Heart left ventricle (tissue), 13 donors: ENCODE results near the gene CDH3.

Experiments
- POLR2A ChIP-seq, 2 donors: fragments of 450-650 bp; IDR thresholded peaks; one replicate each; pipeline ENCODE4 v1.6.1; 2017; ENCODE audit warnings: antibody characterized with exemption in 2 of 2, mild to moderate bottlenecking in 2 of 2, moderate library complexity in 2 of 2
- TF ChIP-seq, protein P1 (sequence below), 12 donors: fragments of 200-600 bp; sonication (generic) in 4 of 12; IDR thresholded peaks; one replicate each; pipeline versions ENCODE4 v1.5.0 to v1.8.0; 2018 to 2022; ENCODE audit warnings: antibody characterized with exemption in 12 of 12, mild to moderate bottlenecking in 5 of 12
- donor health status: ischemic (EF 13 %, LVEDD 7.1; RV severe dilation, severe dysfunction).
- donor health status: DM: no; HTN: yes; CAD: no.
- donor health status: DM: no; HTN: no; CAD: no.
- donor health status: ischemic (EF 25% LVEDD 6.9; RV normal size, moderate dysfunction).
- donor health status: ischemic (EF 25% LVEDD 5.7; RV mildly dilated, moderate dysfunction).
- donor health status: ischemic (EF 35%, LVEDD 5.7; RV mildly dilated, moderate dysfunction).
- donor health status: nonischemic (EF 11% LVEDD 7.7; RV severe dilation, severe dysfunction).
- donor health status: DM: yes; HTN: yes; CAD: no.
- donor health status: PGD.
- donor health status: ischemic (EF 29% LVEDD 5.4; RV normal size, mild dysfunction).
- donor health status: nonischemic (EF 23%, LVEDD 6.1; RV moderate dilation, normal function).

DNA sequence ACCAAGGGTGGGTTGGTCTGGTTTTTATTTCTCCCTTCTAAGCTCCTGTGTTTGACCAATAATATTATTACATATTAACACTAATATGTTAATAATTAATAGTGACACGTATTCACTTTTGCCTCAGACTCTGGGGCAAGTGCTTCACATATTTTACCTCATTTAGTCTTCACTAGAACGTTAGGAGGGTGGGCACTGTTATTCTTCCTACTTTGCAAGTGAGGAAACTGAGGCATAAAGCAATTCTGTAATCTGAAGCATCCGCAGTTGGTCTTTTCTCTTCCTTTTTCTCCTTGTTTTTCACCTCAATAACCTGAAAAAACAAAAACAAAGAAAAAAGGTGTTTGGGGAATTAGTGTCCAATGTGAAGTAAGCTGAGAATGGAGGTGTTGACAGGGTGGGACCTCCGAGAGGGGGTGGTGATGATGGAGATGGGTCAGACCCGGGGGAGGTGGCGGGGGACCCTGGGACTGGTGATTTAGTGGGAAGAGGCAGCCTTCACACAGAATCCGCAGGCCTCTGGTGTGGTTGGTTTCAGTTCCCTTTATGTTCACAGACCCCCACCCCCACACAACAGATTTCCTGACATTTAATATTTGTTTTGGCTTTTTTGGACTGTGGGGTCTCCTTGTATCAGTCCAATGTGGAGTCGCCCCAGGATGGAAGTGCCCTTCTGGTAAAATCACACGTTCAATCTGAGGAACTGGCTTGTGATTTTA lies 95.7 kb downstream of the CDH3 start:
- TF ChIP-seq, protein P1, sequence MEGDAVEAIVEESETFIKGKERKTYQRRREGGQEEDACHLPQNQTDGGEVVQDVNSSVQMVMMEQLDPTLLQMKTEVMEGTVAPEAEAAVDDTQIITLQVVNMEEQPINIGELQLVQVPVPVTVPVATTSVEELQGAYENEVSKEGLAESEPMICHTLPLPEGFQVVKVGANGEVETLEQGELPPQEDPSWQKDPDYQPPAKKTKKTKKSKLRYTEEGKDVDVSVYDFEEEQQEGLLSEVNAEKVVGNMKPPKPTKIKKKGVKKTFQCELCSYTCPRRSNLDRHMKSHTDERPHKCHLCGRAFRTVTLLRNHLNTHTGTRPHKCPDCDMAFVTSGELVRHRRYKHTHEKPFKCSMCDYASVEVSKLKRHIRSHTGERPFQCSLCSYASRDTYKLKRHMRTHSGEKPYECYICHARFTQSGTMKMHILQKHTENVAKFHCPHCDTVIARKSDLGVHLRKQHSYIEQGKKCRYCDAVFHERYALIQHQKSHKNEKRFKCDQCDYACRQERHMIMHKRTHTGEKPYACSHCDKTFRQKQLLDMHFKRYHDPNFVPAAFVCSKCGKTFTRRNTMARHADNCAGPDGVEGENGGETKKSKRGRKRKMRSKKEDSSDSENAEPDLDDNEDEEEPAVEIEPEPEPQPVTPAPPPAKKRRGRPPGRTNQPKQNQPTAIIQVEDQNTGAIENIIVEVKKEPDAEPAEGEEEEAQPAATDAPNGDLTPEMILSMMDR (IDR thresholded peaks at IDR 0.05) = no peak
- no peak for TF ChIP-seq POLR2A (IDR thresholded peaks at IDR 0.05)
